NCI-H2196 (cell line): ENCODE measurements around the gene CFAP58.

Experiments
- DNase-seq: peaks from one replicate; lab custom pipeline; 2025; ENCODE audit not compliant: unreplicated experiment; lab: John Stamatoyannopoulos, UW

The CFAP58 gene

DNA sequence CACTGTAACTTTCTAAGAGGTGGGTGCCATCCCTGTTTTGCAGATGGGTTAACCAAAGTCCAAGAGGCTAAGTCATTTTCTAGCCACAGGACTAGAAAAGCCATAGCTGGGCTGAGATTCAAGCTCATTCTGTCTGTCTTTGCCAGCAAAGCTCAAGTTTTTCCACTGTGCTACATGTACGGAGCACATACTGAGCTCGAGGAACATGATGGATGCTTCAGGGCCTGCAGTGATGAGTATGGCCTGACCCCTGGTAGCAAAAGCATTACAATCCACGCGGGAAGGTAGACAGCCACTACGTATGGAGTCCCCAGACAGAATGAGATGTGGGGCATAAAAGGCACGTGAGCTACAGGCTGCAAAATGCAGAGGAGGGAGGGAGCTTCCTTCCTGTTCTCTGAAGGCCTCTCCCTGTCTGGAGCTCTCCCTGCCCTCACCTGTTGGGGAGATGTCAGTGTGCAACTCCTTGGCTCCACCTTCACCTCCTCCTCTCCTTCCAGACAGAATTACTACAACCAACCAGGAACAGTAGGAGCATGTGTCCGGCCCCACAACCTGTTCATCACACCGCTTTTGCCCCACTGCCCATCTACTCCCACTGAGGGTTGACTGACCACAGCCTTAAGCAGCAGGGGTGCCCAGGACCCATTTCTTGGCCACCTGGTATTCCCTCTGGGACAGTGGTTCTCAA, 31.8 kb upstream of the CFAP58 start:
- DNase-seq, result no peak

DNA sequence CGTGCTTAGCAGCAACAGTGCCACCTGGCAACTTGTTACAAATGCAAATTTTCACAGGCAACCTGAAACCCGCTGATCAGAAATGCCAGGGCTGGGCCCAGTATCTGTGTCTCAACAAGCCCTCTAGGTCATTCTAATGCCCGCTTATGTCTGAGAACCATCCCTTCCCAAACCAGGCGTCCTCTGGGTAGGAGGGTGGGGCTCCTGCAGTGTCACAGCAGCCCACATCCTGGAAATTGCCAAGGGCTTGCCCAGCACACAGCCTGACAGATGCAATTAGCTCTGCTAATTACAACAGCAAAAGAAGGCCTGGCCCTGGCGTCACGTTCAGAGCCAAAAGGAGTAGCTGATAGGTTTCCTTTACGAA, 31.2 kb upstream of the CFAP58 start:
- DNase-seq, result no peak

DNA sequence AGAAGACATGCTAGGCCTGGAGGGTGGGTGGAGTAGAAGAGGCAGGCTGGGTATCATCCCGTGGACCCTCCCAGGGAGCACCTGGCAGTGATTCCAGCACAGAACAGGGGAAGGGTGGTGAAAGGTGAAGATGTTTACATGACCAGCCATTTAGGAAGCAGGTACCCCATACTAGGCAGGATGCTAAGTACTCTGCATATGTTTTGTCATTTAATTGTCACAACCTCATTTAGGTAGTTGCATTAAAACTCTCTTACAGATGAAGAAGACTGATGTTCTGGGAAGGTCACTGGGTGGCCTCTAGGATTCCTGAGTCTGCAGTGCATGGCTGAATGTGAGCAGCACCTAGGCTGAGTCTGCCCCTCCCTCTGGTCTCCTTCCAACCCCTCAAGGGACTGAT, 30.5 kb upstream of the CFAP58 start:
- no peak for DNase-seq

DNA sequence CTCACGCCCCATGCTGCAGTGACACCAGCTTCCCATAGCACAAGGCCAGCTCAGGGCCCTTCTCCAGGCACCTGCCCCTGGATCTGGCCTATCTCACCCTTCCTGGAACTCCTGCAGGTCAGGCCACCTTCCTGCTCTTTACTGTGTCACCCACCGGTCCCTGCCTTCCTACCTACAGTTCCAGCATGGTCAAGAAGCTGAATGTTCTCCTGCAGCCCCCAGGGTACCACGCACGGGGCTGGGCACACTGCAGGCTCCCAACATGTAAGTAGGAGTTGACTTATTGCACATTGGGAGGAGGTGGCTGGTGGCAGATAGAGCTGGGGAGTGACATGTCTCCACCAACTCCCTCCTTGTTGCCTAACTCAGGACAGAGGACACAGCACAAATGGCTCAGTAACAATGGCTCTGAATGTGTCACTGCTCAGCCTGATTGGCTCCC, 29.9 kb upstream of the CFAP58 start:
- DNase-seq, result no peak

DNA sequence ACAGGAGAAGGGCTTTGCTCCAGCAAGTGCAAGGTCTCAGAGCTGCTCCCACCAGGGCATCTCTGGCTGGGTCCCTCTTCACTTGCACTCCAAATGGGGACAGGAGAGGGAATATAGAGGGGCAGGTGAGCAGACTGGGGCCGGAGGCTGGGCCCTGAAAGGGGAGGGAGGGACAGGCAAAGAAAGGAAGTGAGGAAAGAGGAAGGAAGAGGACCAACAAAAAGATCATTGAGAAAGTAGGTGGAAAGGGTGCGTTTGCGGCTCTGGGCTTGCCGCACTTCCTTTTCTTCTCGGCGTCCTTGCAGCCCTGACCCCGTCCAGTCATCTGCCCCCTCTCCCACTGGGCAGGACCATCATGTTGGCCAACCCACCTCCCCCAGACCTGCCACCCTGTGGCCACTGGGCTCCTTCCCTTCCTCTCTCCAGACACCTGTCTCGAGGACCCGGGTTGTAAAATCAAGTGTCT, 29.4 kb upstream of the CFAP58 start:
- no peak for DNase-seq

DNA sequence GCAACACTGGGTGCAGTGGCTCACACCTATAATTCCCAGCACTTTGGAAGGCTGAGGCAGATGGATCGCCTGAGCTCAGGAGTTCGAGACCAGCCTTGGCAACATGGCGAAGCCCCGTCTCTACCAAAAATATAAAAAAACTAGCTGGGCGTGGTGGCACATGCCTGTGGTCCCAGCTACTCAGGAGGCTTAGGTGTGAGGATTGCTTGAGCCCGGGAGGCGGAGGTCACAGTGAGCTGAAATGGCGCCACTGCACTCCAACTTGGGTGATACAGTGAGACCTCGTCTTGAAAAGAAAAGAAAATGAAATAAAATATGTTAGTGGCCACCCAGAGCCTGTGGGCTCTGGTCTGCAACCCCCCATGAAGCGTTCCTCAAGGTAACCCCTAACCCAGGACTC, 28.7 kb upstream of the CFAP58 start:
- no peak for DNase-seq

DNA sequence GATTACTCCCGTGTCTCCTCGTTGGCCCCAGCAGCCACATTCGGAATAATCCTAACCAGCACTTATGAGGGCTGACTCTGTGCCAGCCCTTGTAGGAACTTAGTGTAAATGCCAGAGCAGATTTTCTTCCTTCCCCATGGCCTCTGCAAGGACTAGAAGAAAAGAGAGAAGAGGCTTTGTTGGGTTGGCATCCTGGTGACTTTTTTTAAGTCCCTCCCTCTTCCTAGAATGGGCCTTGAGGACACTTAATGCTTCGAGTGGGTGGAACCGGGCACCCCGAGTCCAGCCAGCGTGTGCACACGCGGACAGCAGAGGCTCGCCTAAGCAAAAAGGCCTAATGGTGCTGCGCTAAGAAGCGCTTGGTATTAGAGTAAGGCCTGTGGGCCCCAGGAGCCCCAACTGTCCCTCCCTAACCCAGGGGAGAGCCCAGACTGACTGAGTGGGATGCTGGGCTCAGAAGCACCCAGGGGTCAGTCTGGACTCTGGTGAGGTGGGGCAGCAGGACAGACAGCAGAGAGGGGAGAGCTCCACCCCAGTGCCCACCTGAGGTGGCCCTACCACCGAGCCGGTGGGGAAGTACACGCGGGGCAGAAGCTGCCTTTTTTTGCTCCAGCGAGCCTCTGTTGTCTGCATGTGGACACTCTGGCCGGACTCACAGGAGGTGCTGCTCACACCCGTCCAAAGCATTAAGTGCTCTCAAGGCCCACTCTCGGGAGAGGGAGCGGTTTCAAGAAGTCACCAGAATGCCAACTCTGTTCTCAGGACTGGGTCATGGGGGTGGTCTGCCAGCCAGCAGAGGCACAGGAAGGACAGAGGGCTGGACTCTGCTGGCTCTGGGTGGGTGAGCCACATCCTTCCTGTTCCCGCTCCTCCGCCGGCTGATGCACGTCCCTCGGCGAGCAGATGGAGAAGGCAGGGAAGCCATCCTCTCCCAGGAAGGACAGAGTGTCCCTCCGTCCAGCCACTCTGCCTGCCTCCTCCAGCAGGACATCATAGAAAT, 27.9 kb upstream of the CFAP58 start:
- DNase-seq, result no peak

DNA sequence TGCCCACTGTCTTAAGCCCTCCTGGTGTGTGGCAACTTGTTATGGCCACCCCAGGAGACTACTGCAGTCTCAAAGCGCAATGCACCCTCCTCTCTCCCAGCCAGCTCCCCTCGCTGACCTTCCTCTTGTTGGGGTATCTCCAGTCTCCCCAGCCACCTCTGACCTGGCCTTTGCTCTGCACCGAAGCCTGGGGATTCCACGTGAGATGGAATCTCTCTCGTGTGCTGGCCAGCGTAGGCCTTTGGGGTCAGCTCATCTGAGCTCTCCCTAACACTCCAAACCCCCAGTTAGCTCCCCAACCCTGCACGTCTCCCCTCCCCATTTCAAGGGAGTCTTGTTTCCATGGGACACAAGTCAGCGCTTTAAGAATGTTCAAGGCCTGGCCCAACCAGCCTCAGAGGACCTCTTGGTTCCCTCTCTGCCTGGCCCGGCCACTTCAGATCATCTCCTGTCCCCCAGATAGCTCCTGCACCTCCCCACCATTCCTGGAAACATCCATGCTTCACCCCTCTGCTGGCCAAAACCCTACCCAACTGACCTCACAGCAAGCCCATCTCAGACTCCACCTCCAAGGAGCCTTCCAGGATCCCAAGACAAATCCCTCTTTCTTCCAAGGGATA, 26.5 kb upstream of the CFAP58 start:
- DNase-seq, result no peak

DNA sequence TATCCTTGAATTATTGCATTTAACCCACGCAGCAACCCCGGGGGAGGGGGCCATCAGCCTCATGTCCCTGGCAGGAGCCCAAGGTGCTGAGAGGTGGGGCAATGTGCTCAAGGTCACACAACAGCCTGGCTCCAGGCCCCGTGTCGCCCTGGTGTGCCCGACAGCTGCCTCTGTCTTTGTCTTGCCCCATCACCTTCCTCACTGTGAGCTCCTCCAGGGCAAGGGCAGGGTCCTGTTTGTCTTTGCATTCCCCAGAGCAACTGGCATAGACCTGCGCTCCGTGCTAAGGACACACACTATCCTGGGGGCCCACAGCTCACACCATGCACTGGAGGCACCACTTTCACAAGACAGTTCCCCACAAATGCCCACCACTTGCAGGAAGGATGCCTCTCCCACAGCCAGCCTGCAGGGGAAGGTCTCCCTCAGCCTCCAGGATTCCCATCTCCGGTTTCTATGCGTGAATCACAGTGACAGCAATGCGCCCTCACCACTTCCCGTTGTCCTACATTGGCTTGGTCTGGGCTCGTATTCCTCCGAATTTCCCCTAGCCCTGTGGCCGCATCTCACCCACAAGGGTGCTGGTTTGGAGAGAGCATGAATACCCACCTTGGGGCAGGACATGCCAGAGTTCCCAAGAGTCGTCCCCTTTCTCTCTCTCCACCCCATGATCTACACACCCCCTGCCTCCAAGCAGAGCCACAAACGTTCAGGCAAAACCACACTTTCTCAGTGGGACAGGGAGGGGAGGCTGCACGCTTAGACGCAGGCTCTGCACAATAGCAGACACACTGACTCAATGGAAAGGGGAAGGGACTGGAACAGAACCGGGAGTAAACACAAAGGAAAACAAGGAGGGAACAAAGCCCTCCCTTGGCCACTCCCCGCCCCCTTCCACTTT, 25.6 kb upstream of the CFAP58 start:
- DNase-seq, result no peak

DNA sequence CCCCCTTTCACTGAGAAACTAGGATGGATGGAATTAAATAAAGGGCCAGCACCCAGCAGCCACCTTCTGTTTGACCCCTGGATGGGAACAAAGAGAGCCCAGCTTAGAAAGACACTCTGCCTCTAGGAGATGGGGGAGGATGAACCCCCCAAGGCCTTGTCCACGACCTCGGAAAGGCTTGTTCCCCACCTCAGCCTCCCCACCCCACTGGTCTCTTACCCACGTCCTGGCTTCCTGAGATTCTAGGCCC, 25.1 kb upstream of the CFAP58 start:
- DNase-seq, result no peak

DNA sequence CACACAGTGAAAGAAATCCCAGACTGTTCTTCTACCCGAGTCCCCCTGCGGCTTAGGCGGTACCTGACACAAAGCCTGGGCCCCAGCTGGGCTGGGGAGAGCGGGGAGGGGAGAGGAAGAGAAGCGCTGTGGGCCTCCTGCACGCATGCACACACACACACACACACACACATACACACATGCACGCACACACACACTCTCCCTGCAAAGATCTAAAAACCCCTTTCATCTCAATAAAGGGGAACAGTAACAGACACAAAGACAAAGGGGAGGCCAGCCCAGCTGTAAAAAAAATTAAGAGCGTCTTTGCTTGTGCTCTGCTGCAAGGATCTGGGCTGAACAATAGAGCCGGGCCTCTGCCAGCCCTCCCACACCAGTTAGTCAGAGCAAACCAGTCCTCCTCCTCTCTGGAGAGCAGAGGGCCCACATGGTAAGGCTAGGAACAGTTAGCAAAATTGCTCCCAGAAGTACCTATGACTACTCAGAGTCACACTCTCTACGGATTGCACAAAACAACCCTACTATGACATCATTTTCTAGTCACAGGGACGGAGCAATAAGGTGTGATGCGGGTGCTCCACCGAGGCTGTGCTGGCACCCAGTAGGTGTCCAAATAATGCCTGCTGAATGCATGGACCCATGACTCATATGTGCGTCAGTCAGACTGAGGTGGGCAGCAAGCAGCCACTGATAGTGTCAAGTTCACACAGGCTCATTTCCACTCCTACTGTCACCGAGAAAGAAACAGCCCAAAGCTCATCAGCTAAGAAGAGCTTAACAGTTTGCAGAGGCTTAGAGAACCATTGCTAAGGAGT, 24.5 kb upstream of the CFAP58 start:
- no peak for DNase-seq

DNA sequence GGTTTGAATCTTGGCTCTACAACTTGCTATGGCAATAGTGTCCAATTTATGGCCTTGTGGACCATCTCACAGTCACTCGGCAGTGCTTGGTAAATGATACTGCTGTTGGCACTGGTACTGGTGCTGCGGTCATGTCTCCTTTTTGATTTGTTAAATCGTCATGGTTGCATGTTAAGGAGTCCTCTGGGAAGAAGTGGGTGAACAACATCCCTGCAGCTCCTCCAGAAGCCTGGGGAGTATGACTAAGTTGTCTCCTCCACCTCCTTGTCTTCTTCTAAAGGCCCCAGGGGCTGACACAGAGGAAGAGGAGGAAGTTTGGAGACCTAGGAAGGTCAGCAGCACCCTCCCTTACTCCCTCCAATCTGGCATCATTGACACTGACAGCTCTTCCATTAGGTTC, 23.9 kb upstream of the CFAP58 start:
- no peak for DNase-seq

DNA sequence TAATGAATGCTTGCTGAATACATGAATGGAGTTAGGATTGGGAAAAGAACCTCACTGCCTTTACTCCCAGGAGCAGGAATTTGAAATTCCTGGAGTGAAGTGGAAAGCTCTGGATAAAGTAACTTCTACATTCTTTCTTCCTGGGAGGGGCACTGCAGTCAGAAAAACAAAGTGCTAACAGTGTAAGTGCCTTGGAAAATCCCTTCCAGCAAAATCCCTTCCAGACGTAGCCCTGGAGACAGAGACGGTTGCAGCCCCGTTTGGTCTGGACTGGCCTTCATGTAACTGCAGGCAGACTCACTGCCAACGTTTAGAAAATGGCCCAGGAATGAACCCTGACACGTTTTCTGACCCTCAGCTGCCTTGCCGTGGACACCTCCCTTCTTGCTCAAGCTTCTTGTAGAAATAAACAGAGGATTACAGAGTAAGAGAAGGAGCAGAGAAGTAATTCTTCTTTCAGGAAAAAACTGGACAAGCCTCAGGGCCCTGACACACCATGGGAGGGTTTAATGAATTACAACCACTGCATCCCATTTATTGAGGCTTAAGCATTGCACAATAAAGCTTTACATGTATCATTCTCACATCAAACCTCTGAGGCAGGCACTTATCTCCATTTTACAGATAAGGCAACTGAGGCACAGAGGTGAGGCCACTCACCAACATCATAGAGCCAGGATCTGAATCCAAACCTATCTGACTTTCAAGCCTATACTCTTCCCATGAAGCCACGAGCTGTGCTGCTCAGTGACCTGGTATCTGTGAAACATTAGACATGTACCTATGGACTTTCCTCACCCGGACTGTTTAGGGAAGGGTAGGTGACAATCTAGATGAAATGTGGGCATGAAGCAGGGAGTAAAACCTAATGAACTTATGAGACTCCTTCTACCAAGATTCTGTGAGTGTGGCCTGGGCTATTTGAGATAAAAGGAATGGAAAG, 23.2 kb upstream of the CFAP58 start:
- no peak for DNase-seq

DNA sequence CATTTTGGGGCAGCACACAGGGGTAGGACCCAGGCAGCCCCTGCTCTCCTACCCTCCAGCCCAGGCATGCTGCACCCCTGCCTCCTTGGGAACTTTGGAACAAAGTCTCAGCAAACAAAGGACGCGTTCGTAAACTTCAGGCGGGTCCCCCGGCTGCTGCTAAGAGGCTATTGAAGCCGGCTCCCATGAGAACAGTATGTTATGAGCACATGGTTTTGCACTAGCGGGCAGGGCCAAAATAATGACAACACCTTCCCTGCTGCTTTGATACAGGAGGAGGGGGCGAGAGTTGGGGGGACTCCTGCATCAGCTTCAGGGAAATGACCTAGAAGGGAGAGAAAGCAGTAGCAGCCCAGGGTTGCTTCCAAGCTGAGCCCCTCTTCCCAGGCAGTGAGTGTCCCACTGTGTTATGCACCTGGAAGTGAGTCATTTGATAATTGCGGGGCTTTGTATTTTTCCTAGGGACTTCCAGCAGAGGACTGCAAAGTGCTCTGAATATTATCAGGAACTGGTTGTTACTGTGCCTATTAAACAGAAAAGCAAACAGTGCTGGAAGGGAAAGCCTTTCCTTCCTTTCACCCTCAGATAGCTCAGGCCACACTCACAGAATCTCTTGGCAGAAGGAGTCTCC, 22.3 kb upstream of the CFAP58 start:
- DNase-seq, result no peak

DNA sequence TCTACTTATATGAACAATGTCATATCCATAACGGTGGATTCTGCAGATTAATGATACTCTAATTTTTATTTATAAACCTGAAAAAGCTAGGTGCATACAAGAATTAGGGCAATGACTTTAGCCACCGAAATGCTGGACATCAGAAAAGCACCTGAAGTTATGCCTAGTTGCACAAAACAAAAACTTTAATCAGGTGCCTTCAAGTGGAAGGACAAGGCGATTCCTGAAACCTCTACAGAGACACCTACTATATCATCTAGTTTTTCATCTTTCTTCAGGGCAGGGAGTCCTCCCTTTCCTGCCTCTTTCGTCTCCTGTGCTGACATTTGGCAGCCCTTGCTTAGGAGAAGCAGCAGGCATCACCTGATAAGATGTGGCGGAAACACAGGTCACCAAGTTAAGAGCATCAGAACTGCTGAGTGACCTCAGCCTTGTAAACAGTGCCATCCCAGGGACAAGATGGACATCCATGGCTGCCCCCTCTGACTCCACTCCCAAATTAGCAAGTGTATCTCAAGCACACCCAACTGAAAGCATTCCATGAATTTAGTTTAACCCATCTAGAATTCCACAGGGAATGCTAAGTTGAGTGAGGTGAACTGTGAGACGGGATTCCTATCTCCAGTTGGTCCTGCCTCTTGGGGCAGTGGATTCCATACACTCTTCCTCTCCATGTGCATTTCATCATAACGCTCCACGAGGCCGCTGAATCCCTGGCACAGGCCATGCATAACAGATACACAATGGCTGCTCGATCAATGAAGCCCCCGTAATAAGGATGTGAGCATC, 21.2 kb upstream of the CFAP58 start:
- no peak for DNase-seq

DNA sequence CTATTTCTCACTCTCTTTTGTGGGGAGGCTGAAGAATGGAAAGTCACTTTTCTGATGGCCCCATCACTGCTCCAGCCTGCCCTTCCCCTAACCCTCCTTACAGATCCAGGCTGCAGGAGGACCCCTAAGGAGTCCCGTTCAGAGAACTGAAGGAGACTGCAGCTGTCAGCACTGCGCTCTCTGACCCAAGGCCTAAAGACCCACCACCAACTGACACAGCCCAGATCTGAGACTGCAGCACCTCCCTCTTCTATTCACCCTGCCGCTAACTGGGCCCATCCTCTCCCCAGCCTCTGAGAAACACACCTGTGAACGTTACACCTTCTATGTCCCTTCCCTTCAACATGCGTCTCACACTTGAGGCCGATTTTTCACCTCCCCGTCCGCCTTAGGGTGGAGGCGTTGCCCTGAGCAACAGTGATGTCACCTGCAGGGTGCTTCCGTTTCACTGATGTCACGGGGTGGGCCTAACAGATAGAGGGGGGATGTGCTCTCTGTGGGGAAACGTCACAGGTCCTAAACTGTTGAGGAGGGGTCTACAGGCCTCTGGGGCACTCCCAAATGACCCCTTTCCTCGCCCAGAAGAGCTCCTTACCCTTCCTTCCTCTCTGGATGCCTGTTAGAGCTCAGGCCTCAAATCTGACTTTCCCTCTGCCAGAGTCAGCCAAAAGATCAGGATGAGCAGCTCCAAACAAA, 20.5 kb upstream of the CFAP58 start:
- no peak for DNase-seq

DNA sequence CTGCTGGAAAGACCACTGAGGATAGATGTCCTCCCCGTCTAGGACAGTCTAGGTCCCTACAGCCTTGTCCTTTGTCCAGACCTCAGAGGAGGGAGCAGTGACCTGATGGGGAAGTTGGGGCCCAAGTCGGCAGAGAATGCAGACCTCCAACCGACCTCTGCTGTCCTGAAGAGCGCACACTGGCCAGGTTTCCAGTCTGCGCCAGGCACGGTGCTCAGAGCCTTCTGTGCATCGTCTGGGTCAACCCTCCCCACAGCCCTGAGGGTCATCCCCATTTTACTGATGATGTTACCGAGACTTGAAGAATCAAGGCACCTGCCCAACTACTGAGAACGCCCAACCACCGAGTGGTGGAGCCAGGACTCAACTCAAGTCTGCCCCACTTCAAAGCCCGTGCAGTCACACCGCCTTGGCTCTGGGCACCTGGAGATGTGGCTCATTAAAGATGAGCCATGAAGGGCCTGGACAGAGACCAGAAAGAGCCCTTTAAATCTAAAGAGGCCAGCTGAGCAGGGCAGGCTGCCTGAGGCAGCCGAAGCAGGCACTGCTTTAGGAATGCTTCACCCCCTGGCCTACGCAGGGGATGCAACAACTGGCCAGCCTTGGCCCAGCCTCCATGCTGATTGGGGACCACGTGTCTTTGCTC, 19.8 kb upstream of the CFAP58 start:
- DNase-seq, result peak; percentile 11
